ENCODE results near the gene RGL3. TPM values are rescaled to one million over a fixed set of nuclear protein-coding genes. Genes with fewer than 3 reads are reported as not detected.

The RGL3 gene
- total RNA-seq, 2 experiments from 2014 or later = 0.49 TPM; not detected in 1

GRCh38 chr19:11397089-11397610 lies 22.0 kb downstream of the RGL3 start:
- CTCF ChIA-PET (ENCODE audit: unreplicated experiment) = no interaction called here
- Histone ChIP-seq H3K4me1 (ENCODE audit: insufficient read depth, low read length, poor library complexity, severe bottlenecking) (no peaks in the 10 kb centered on the region), H3K4me2 (ENCODE audit: low read length) (no peak overlapping the region), H3K79me2 (ENCODE audit: insufficient read depth, low read depth, low read length) (no peaks in the 10 kb centered on the region), H3K9me2 (ENCODE audit: insufficient read depth, low read length) (no peaks in the 10 kb centered on the region), H3K36me3 (ENCODE audit: insufficient read depth, low read length) (no peaks in the 10 kb centered on the region), H3K4me3 (ENCODE audit: low read depth, low read length, poor library complexity, severe bottlenecking) (no peak overlapping the region), H4K20me1 (ENCODE audit: insufficient read depth, low read length) (no peaks in the 10 kb centered on the region), H3K27ac (ENCODE audit: low read depth, low read length, poor library complexity, severe bottlenecking) (no peak overlapping the region), H2AFZ (ENCODE audit: low read length) (no peak overlapping the region), H3K9me3 (ENCODE audit: low read length) (no peaks in the 10 kb centered on the region)
- intact Hi-C loops (cut with micrococcal nuclease; ENCODE audit: unreplicated experiment) = no loop called here
- no TSS peak for BruUV-seq (replicated peaks)
- no peak for DNase-seq (ENCODE audit: low spot score)
- POLR2A ChIA-PET = no interaction called here
- TF ChIP-seq CTCF (conservative IDR thresholded peaks at IDR 0.05; ENCODE audit: low read length) (no peak), EZH2phosphoT487 (IDR thresholded peaks at IDR 0.05; ENCODE audit: borderline replicate concordance, low read depth, low read length) (no peak)

- POLR2A ChIA-PET = interaction anchor here (1.0 to 1.4 kb wide), 2 partner anchors 16 to 31 kb away, joined by 4 read pairs; partner anchors contain the start of gene SWSAP1
- intact Hi-C loops (cut with micrococcal nuclease; ENCODE audit: unreplicated experiment) = no loop called here
- TF ChIP-seq EZH2phosphoT487 (IDR thresholded peaks at IDR 0.05; ENCODE audit: borderline replicate concordance, low read depth, low read length) = no peak
- no peak for TF ChIP-seq CTCF (conservative IDR thresholded peaks at IDR 0.05; ENCODE audit: low read length)
Measured at GRCh38 chr19:11390933-11391680, 28.0 kb downstream of the RGL3 start.

GRCh38 chr19:11390359-11390758 lies 28.8 kb downstream of the RGL3 start:
- no peaks in the 10 kb centered on the region for H3K79me2 ChIP-seq (ENCODE audit: insufficient read depth, low read depth, low read length)
- peaks cover 13% of the 10 kb centered on the region for H3K4me1 ChIP-seq (ENCODE audit: insufficient read depth, low read length, poor library complexity, severe bottlenecking)
- H3K4me3 ChIP-seq (ENCODE audit: low read depth, low read length, poor library complexity, severe bottlenecking) = no peak overlapping the region
- H2AFZ ChIP-seq (ENCODE audit: low read length) = no peak overlapping the region
- CTCF ChIA-PET (ENCODE audit: unreplicated experiment) = no interaction called here
- no peak overlapping the region for H3K4me2 ChIP-seq (ENCODE audit: low read length)
- intact Hi-C loops (cut with micrococcal nuclease; ENCODE audit: unreplicated experiment) = no loop called here
- DNase-seq (ENCODE audit: low spot score) = no peak
- H3K9me3 ChIP-seq (ENCODE audit: low read length) = no peaks in the 10 kb centered on the region
- TF ChIP-seq EZH2phosphoT487 (IDR thresholded peaks at IDR 0.05; ENCODE audit: borderline replicate concordance, low read depth, low read length) (no peak), CTCF (conservative IDR thresholded peaks at IDR 0.05; ENCODE audit: low read length) (no peak)
- POLR2A ChIA-PET = interaction anchor here (1.4 kb wide), 1 partner anchor 32 kb away, joined by 4 read pairs; no protein-coding TSS in a partner anchor
- H4K20me1 ChIP-seq (ENCODE audit: insufficient read depth, low read length) = no peaks in the 10 kb centered on the region
- BruUV-seq (replicated peaks) = no TSS peak
- no peaks in the 10 kb centered on the region for H3K9me2 ChIP-seq (ENCODE audit: insufficient read depth, low read length)
- H3K27ac ChIP-seq (ENCODE audit: low read depth, low read length, poor library complexity, severe bottlenecking) = no peak overlapping the region
- H3K36me3 ChIP-seq (ENCODE audit: insufficient read depth, low read length) = no peaks in the 10 kb centered on the region

More at GRCh38 chr19:11390933-11391680, 28.0 kb downstream of the RGL3 start:
- no TSS peak for BruUV-seq (replicated peaks)
- Histone ChIP-seq H4K20me1 (ENCODE audit: insufficient read depth, low read length) (no peaks in the 10 kb centered on the region), H3K36me3 (ENCODE audit: insufficient read depth, low read length) (no peaks in the 10 kb centered on the region), H3K27ac (ENCODE audit: low read depth, low read length, poor library complexity, severe bottlenecking) (no peak overlapping the region), H3K9me3 (ENCODE audit: low read length) (no peaks in the 10 kb centered on the region), H3K4me2 (ENCODE audit: low read length) (no peak overlapping the region), H3K9me2 (ENCODE audit: insufficient read depth, low read length) (no peaks in the 10 kb centered on the region), H3K4me3 (ENCODE audit: low read depth, low read length, poor library complexity, severe bottlenecking) (no peak overlapping the region), H3K79me2 (ENCODE audit: insufficient read depth, low read depth, low read length) (no peaks in the 10 kb centered on the region), H3K4me1 (ENCODE audit: insufficient read depth, low read length, poor library complexity, severe bottlenecking) (peaks cover 13% of the 10 kb centered on the region), H2AFZ (ENCODE audit: low read length) (no peak overlapping the region)
- CTCF ChIA-PET (ENCODE audit: unreplicated experiment) = interaction anchor here (1.1 kb wide), 1 partner anchor 9 kb away, joined by 8 read pairs; no protein-coding TSS in a partner anchor
- DNase-seq (ENCODE audit: low spot score) = no peak

Measured in OCI-LY7 (cell line).